HFF-Myc (cell line): ENCODE measurements around the gene ATPAF2.

Experiments
- DNase-seq: peaks from one replicate; pipeline ENCODE4 v3.0.0-alpha.2; 2011; ENCODE audit warnings: low read depth; ENCODE audit errors: extremely low read depth
- H3K4me3 ChIP-seq: replicated peaks from 2 replicates; pipeline ENCODE4 v1.5.1; 2011; ENCODE audit warnings: low read depth, mild to moderate bottlenecking, control low read depth, low read length
- TF ChIP-seq, protein P1 (sequence below): IDR thresholded peaks from 2 replicates; pipeline ENCODE4 v1.5.1; 2012; ENCODE audit warnings: mild to moderate bottlenecking, low read depth, low read length, control low read depth; ENCODE audit errors: missing control alignments

Gene ATPAF2

DNA sequence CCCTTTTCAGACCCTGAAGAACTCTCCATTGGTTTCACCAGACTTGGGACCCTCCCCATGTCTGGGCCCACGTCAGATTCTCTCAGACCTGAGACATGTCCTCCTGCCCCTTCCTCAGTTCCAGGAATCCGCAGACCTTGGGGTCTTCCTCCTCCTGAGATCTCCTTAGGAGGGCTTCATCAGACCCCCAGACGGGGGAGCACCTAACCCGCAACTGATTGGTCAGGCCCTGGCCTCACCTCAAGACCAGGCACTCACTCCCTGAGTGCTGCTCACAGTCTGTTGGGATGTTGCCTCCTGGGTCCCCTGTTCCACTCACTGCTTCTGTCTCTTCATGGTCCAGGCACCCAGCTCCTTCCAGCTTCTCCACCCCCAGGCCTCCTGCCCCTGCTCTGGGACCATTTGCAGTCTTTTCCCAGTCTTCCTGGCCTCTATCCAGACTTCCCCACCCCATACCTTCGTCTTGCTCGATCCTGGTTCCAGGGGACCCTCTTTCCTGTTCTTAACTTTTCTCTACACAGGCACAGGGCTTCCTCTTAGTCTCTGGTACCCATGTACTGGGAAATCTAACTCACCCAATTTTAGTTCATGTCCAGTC, 1.4 kb upstream of the ATPAF2 start:
- DNase-seq, result no peak
- peak overlapping the region; percentile 83 for H3K4me3 ChIP-seq
- TF ChIP-seq, protein P1, sequence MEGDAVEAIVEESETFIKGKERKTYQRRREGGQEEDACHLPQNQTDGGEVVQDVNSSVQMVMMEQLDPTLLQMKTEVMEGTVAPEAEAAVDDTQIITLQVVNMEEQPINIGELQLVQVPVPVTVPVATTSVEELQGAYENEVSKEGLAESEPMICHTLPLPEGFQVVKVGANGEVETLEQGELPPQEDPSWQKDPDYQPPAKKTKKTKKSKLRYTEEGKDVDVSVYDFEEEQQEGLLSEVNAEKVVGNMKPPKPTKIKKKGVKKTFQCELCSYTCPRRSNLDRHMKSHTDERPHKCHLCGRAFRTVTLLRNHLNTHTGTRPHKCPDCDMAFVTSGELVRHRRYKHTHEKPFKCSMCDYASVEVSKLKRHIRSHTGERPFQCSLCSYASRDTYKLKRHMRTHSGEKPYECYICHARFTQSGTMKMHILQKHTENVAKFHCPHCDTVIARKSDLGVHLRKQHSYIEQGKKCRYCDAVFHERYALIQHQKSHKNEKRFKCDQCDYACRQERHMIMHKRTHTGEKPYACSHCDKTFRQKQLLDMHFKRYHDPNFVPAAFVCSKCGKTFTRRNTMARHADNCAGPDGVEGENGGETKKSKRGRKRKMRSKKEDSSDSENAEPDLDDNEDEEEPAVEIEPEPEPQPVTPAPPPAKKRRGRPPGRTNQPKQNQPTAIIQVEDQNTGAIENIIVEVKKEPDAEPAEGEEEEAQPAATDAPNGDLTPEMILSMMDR, result no peak

DNA sequence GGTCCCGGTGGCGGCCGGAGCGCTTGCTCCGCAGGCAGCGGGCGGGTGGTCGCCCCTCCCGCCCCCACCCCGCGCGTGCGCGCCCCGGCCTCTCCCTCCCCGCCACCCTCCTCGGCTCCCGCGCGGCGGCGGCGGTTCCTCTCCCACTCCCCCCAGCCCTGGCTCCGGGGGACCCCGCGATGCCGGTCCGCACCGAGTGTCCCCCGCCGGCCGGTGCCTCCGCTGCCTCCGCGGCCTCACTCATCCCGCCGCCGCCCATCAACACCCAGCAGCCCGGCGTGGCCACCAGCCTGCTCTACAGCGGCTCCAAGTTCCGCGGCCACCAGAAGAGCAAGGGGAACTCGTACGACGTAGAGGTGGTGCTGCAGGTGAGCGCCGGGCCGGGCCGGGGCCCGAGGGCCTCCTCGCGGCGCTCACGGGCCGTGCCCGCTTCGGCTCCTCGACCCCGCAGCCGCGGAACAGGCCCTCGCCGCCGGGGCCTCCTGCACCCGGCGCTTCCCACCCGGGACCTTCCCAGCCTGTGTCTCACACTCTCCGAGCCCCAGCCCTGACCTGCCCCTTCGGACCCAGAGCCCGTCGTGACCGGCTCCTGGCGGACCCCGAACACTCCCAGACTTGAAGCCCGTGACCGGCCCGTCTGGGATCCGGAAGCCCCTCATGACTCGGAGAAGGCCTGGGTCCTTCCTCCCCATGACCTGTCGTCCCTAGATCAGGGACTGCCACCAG, 730 bp upstream of the ATPAF2 start:
- TF ChIP-seq, protein P1, result no peak
- DNase-seq, result no peak
- H3K4me3 ChIP-seq, result peak overlapping the region; percentile 83

DNA sequence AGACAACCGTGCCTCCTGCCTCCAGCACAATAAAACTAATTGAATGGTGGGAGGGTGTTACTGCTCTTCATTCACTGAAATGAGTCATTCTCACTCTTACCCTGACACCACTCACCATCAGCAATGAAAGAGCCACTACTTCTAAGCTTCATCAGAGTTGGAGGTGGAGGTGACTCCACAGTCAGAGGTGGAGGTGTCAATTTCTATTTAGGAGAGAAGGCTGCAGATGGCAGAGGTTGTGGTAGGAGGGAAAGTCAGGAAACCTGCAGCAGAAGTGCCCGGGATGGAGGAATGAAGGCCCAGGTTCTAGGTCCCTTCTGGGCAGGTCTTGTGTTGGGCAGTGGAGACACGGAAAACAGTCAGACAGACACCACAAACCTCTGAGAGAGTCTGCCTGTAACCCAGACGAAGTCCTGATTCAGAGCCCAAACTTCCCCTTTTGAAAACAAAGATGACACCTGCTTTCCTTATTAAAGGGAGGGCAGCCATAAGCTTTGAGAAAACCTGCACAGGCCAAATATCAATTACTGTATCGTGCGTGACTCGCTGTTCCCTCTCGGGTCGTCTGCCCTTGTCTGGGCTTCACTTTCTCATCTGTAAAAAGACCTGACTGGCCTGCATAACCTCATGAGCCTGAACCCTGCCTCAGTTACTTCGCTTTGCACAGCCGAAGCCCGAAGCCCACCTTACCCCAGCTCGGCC, 668 bp downstream of the ATPAF2 start:
- no peak for DNase-seq
- H3K4me3 ChIP-seq, result peak overlapping the region; percentile 83
- TF ChIP-seq, protein P1, result no peak

DNA sequence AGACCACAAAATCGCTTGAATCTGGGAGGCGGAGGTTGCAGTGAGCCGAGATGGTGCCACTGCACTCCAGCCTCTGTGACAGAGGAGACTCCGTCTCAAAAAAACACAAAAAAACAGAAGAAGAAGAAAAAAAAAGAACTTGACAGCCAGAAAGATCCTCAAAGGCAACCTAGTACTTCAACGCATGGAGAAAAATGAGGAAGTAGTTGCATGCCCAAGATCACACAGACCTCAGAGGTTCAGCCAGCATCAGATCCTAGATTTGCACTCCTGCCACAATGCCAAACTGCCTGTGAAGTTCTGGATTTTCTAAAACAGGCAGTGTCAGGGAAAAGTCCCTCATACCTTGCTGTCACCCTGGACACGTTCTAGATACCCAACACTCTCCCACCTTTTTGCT, 1.5 kb downstream of the ATPAF2 start:
- H3K4me3 ChIP-seq, result no peak overlapping the region; the same call in 1 of the 2 replicates
- TF ChIP-seq, protein P1, result no peak
- no peak for DNase-seq

DNA sequence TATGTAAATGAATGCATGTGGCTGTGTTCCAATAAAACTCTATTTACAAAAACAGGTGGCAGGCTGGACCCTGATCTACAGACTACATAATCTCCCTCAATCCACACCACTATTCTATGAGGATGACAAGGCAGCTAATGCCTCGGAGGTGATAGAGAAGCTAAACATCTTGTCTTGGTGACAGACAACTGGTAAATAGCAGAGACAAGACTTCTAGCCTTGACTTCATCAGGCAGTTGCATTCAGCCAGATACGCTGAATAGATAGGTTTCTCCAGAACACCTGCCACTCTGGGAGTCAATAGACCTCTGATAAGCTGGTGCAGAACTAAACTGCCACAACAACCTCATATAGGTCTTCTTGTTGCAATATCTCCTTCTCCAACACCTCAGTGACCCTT, 3.3 kb downstream of the ATPAF2 start:
- DNase-seq, result no peak
- no peak overlapping the region for H3K4me3 ChIP-seq
- TF ChIP-seq, protein P1, result no peak

DNA sequence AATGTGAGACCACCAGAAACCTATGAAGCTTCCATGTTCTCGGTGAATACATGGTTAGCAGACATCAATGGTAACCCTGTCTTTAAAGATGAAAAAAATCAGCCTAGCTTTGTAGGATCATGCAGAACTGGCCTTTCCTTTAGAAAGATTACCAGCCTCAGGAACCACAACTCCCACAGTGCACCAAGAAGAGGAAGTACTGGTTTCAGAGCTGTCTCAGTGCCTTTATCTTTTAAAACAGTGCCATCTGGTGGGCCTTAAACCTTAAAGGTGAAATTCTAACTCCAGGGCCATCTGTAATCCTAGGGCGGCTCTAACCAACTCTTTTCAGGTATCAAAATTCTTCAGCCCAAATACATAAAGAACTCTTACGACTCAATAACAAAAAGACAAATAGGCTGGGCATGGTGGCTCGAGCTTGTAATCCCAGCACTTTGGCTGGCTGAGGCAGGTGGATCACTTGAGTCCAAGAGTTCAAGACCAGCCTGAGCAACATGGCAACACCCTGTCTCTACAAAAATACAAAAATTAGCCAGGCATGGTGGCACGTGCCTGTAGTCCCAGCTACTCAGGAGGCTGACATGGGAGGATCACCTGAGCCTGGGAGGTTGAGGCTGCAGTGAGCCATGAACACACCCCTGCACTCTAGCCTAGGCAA, 5.4 kb downstream of the ATPAF2 start:
- TF ChIP-seq, protein P1, result peak; percentile 48
- no peak overlapping the region for H3K4me3 ChIP-seq
- peak; percentile 72 for DNase-seq
